ENCODE results near the gene PTK7.

Gene PTK7

GRCh38 chr6:43146709-43147688, 70.9 kb downstream of the PTK7 start:
- no peak for FAIRE-seq

GRCh38 chr6:43147691-43148477, 71.8 kb downstream of the PTK7 start:
- no peak for FAIRE-seq

GRCh38 chr6:43149265-43149664, 73.2 kb downstream of the PTK7 start:
- FAIRE-seq = no peak

GRCh38 chr6:43150051-43150751, 74.1 kb downstream of the PTK7 start:
- no peak for FAIRE-seq

- no peak for FAIRE-seq
Measured at GRCh38 chr6:43159599-43159998, 83.5 kb downstream of the PTK7 start.

- FAIRE-seq = no peak
Measured at GRCh38 chr6:43163899-43164298, 87.8 kb downstream of the PTK7 start.

GRCh38 chr6:43170417-43170930, 94.4 kb downstream of the PTK7 start:
- no peak for FAIRE-seq

GRCh38 chr6:43170931-43171706, 95.0 kb downstream of the PTK7 start, which contains the start of gene SRF:
Gene SRF (plus strand): TSS chr6:43171269. CDS start chr6:43171657, 388 bp downstream.
- peak; percentile 80 for FAIRE-seq

- no peak for FAIRE-seq
Measured at GRCh38 chr6:43171707-43172103, 95.6 kb downstream of the PTK7 start.

GRCh38 chr6:43172104-43173007, 96.2 kb downstream of the PTK7 start:
- no peak for FAIRE-seq

GRCh38 chr6:43173591-43174262, 97.6 kb downstream of the PTK7 start:
- no peak for FAIRE-seq

GRCh38 chr6:43174263-43175112, 98.4 kb downstream of the PTK7 start:
- peak; percentile 50 for FAIRE-seq

- FAIRE-seq = no peak
Measured at GRCh38 chr6:43175676-43176422, 99.7 kb downstream of the PTK7 start.

GRCh38 chr6:43176423-43176786, 100.3 kb downstream of the PTK7 start:
- FAIRE-seq = no peak

- FAIRE-seq = no peak
Measured at GRCh38 chr6:43178150-43178549, 102.0 kb downstream of the PTK7 start.

GRCh38 chr6:43178951-43179830, 103.1 kb downstream of the PTK7 start:
- FAIRE-seq = no peak

- no peak for FAIRE-seq
Measured at GRCh38 chr6:43180058-43180457, 103.9 kb downstream of the PTK7 start.

- no peak for FAIRE-seq
Measured at GRCh38 chr6:43180985-43181384, 104.9 kb downstream of the PTK7 start.

All from TTC549 (cell line).